OCI-LY7 (cell line): ENCODE measurements around the gene RADIL. TPM values are rescaled to one million over a fixed set of nuclear protein-coding genes. Genes with fewer than 3 reads are reported as not detected.

Experiments used
- BruUV-seq: library from RNA; stranded (reverse); fragments of 400-500 nt; replicated peaks from 2 replicates; lab custom pipeline; 2021; lab: Mats Ljungman, UMichigan
- CTCF ChIA-PET: fragments of 300-600 bp; sonication (Branson Sonifier 250); formaldehyde crosslinking; loops from one replicate; lab custom pipeline; 2022; ENCODE audit warnings: antibody characterized with exemption; ENCODE audit not compliant: unreplicated experiment; lab: Charles Lee
- POLR2A ChIA-PET: fragments of 300-600 bp; sonication (Branson Sonifier 250); formaldehyde crosslinking; loops from one replicate; lab custom pipeline; 2022; ENCODE audit warnings: antibody characterized with exemption; lab: Charles Lee
- DNase-seq: peaks from one replicate; pipeline ENCODE4 v3.0.0-alpha.2; 2015; ENCODE audit warnings: low spot score
- H2AFZ ChIP-seq: fragments of 200-600 bp; sonication (generic), shearing (Covaris generic); 2 replicates; pipeline ENCODE4 v1.6.1; 2014; ENCODE audit warnings: mild to moderate bottlenecking, antibody characterized with exemption, low read length, moderate library complexity
- H3K27ac ChIP-seq: fragments of 200-600 bp; sonication (generic); 2 replicates; pipeline ENCODE4 v1.5.1; 2014; ENCODE audit warnings: mixed run types, low read depth, mild to moderate bottlenecking, moderate library complexity, low read length, inconsistent platforms; ENCODE audit not compliant: poor library complexity, severe bottlenecking
- H3K36me3 ChIP-seq: fragments of 200-600 bp; sonication (generic); 2 replicates; pipeline ENCODE4 v1.6.1; 2014; ENCODE audit warnings: mild to moderate bottlenecking, antibody characterized with exemption, low read length, moderate library complexity, mixed read lengths; ENCODE audit not compliant: insufficient read depth
- H3K4me1 ChIP-seq: fragments of 200-600 bp; sonication (generic); 2 replicates; pipeline ENCODE4 v1.5.1; 2014; ENCODE audit warnings: mild to moderate bottlenecking, low read length; ENCODE audit not compliant: insufficient read depth, poor library complexity, severe bottlenecking
- H3K4me2 ChIP-seq: fragments of 200-600 bp; sonication (generic); 2 replicates; pipeline ENCODE4 v1.6.1; 2014; ENCODE audit warnings: mild to moderate bottlenecking, low read length
- H3K4me3 ChIP-seq: fragments of 200-600 bp; sonication (generic); 2 replicates; pipeline ENCODE4 v1.5.1; 2014; ENCODE audit warnings: mild to moderate bottlenecking, low read depth, low read length; ENCODE audit not compliant: poor library complexity, severe bottlenecking
- H3K79me2 ChIP-seq: fragments of 200-600 bp; sonication (generic); 2 replicates; pipeline ENCODE4 v1.6.1; 2016; ENCODE audit warnings: low read depth, mild to moderate bottlenecking, low read length, moderate library complexity, mixed read lengths; ENCODE audit not compliant: insufficient read depth
- H3K9me2 ChIP-seq: fragments of 200-600 bp; sonication (generic); 2 replicates; pipeline ENCODE4 v1.6.1; 2016; ENCODE audit warnings: mild to moderate bottlenecking, low read length, mixed read lengths; ENCODE audit not compliant: insufficient read depth
- H3K9me3 ChIP-seq: fragments of 200-600 bp; sonication (generic); 2 replicates; pipeline ENCODE4 v1.6.1; 2014; ENCODE audit warnings: mild to moderate bottlenecking, mixed run types, low read length, mixed read lengths
- H4K20me1 ChIP-seq: fragments of 200-600 bp; sonication (generic); 2 replicates; pipeline ENCODE4 v1.6.1; 2014; ENCODE audit warnings: mild to moderate bottlenecking, antibody characterized with exemption, low read length, moderate library complexity, mixed read lengths; ENCODE audit not compliant: insufficient read depth
- EZH2phosphoT487 ChIP-seq: fragments of 200-600 bp; sonication (generic); IDR thresholded peaks from 2 replicates; pipeline ENCODE4 v1.6.1; 2018; ENCODE audit warnings: low read depth, borderline replicate concordance, mild to moderate bottlenecking, mixed run types, antibody characterized with exemption, low read length, moderate library complexity, mixed read lengths
- intact Hi-C: fragments of 100-400 bp; cut with micrococcal nuclease; formaldehyde crosslinking; loops from one replicate; pipeline ENCODE4 v1.10.0; 2022; ENCODE audit not compliant: unreplicated experiment
- total RNA-seq, 2 experiments: library from RNA; depleted of rRNA in 1 of 2; stranded (reverse); fragments of >200 nt in 1 of 2; shearing (Covaris generic) in 1 of 2; gene quantifications; 2 replicates each; pipeline ENCODE4 v1.2.3, GENCODE V29; 2014 to 2022
- TF ChIP-seq, protein P1 (sequence below): fragments of 200-600 bp; sonication (generic); conservative IDR thresholded peaks from 2 replicates; pipeline ENCODE4 v1.5.1; 2014; ENCODE audit warnings: mild to moderate bottlenecking, antibody characterized with exemption, low read length, moderate library complexity, mixed read lengths

The RADIL gene
- total RNA-seq, 2 experiments from 2014 or later: 0.34 TPM; not detected in 1

DNA sequence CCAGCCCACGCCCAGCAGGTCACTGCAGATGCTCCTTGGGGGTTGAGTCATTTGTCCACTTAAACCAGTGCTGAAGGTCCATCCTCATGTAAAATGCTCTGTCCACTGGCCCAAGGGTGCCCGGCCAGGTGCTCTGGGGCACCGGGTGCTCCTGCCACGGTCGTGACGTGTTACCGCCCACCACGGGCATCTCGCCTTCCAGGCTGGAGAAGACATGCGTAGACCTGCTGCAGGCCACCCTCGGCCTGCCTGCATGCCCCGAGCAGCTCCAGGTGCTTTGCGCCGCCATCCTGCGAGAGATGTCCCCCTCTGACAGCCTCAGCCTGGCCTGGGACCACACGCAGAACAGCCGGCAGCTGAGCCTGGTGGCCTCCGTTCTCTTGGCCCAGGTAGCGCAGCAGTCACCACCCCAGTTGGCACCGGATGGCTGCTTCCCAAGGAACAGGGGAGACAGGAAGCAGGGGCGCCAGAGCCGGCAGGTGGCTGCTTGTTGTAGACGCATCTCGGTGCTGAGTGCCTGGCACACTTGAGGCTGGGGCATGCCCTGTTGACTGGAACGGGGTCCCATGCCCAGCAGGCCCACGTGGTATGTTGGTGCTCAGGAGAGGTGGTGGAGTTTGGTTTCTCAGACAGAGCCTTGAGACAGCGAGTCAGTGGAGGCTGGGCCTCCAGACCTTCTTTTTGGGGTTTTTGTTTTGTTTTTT, 102.0 kb downstream of the RADIL start:
- peaks cover 6% of the 10 kb centered on the region for H3K4me1 ChIP-seq
- no peak for DNase-seq
- no peak overlapping the region for H3K4me3 ChIP-seq
- peaks cover 16% of the 10 kb centered on the region for H3K79me2 ChIP-seq
- CTCF ChIA-PET: no interaction called here
- no peak overlapping the region for H3K4me2 ChIP-seq
- H3K27ac ChIP-seq: no peak overlapping the region
- H4K20me1 ChIP-seq: no peaks in the 10 kb centered on the region
- BruUV-seq: no TSS peak
- no peak overlapping the region for H2AFZ ChIP-seq
- intact Hi-C loops: no loop called here
- POLR2A ChIA-PET: no interaction called here
- H3K9me3 ChIP-seq: no peaks in the 10 kb centered on the region
- peaks cover 19% of the 10 kb centered on the region for H3K36me3 ChIP-seq
- TF ChIP-seq, protein P1, sequence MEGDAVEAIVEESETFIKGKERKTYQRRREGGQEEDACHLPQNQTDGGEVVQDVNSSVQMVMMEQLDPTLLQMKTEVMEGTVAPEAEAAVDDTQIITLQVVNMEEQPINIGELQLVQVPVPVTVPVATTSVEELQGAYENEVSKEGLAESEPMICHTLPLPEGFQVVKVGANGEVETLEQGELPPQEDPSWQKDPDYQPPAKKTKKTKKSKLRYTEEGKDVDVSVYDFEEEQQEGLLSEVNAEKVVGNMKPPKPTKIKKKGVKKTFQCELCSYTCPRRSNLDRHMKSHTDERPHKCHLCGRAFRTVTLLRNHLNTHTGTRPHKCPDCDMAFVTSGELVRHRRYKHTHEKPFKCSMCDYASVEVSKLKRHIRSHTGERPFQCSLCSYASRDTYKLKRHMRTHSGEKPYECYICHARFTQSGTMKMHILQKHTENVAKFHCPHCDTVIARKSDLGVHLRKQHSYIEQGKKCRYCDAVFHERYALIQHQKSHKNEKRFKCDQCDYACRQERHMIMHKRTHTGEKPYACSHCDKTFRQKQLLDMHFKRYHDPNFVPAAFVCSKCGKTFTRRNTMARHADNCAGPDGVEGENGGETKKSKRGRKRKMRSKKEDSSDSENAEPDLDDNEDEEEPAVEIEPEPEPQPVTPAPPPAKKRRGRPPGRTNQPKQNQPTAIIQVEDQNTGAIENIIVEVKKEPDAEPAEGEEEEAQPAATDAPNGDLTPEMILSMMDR: no peak
- TF ChIP-seq EZH2phosphoT487: no peak
- H3K9me2 ChIP-seq: no peaks in the 10 kb centered on the region

- H3K36me3 ChIP-seq: peaks cover 19% of the 10 kb centered on the region
- DNase-seq: no peak
- H3K4me2 ChIP-seq: no peak overlapping the region
- no peaks in the 10 kb centered on the region for H3K9me2 ChIP-seq
- ChIA-PET CTCF (no interaction called here), POLR2A (interaction anchor here (0.6 kb wide), 1 partner anchor 162 kb away, joined by 3 read pairs; no protein-coding TSS in a partner anchor)
- H4K20me1 ChIP-seq: no peaks in the 10 kb centered on the region
- TF ChIP-seq, protein P1: no peak
- no peak for TF ChIP-seq EZH2phosphoT487
- peaks cover 18% of the 10 kb centered on the region for H3K4me1 ChIP-seq
- no TSS peak for BruUV-seq
- intact Hi-C loops: loop anchor here (10.0 kb wide), 1 partner anchor 196 kb away; no protein-coding TSS in a partner anchor
- peaks cover 25% of the 10 kb centered on the region for H3K79me2 ChIP-seq
- H3K9me3 ChIP-seq: no peaks in the 10 kb centered on the region
- no peak overlapping the region for H3K27ac ChIP-seq
- H2AFZ ChIP-seq: no peak overlapping the region
- no peak overlapping the region for H3K4me3 ChIP-seq
These were observed 104.4 kb downstream of the RADIL start for GRCh38 chr7:4779118-4779517.
